ENCODE data around the gene ZNF511. TPM values are rescaled to one million over a fixed set of nuclear protein-coding genes. Genes with fewer than 3 reads are reported as not detected.

The ZNF511 gene
- total and polyA plus RNA-seq, 9 of the 15 experiments (the other 6 are each of a cell fraction or from before 2014, with no cell fraction given), result 0.61 to 69.3 (median 40.1) TPM

DNA sequence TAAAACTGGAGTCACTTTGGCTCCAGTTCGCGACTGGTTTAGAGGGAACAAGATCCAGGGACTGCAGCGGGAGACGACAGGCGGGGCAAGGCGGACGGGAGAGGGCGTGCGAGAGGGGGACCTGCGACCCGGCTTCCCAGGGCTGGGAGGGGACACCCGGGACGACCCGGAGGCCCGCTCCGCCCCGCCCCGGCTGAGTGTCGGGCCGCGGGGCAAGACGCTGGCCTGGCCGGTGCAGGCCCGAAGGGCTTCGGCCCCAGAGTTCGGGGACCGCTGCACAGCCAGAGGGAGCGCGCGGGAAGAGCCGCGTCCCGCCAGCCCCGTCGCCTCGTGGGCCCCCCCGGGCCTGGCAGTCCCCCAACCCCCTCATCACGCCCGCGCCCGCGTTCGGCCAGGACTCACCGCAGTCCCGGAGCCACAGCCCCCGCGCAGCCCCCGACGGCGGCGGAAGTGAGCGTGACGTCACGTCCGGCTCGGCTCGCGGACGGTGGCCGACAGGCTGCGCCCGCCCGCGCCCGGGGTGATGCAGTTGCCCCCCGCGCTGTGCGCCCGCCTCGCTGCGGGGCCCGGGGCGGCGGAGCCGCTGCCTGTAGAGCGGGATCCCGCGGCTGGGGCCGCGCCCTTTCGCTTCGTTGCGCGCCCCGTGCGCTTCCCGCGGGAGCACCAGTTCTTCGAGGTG lies at the start of gene ZNF511, which contains the start of gene TUBGCP2 (continued):
- TF ChIP-seq, protein P1, sequence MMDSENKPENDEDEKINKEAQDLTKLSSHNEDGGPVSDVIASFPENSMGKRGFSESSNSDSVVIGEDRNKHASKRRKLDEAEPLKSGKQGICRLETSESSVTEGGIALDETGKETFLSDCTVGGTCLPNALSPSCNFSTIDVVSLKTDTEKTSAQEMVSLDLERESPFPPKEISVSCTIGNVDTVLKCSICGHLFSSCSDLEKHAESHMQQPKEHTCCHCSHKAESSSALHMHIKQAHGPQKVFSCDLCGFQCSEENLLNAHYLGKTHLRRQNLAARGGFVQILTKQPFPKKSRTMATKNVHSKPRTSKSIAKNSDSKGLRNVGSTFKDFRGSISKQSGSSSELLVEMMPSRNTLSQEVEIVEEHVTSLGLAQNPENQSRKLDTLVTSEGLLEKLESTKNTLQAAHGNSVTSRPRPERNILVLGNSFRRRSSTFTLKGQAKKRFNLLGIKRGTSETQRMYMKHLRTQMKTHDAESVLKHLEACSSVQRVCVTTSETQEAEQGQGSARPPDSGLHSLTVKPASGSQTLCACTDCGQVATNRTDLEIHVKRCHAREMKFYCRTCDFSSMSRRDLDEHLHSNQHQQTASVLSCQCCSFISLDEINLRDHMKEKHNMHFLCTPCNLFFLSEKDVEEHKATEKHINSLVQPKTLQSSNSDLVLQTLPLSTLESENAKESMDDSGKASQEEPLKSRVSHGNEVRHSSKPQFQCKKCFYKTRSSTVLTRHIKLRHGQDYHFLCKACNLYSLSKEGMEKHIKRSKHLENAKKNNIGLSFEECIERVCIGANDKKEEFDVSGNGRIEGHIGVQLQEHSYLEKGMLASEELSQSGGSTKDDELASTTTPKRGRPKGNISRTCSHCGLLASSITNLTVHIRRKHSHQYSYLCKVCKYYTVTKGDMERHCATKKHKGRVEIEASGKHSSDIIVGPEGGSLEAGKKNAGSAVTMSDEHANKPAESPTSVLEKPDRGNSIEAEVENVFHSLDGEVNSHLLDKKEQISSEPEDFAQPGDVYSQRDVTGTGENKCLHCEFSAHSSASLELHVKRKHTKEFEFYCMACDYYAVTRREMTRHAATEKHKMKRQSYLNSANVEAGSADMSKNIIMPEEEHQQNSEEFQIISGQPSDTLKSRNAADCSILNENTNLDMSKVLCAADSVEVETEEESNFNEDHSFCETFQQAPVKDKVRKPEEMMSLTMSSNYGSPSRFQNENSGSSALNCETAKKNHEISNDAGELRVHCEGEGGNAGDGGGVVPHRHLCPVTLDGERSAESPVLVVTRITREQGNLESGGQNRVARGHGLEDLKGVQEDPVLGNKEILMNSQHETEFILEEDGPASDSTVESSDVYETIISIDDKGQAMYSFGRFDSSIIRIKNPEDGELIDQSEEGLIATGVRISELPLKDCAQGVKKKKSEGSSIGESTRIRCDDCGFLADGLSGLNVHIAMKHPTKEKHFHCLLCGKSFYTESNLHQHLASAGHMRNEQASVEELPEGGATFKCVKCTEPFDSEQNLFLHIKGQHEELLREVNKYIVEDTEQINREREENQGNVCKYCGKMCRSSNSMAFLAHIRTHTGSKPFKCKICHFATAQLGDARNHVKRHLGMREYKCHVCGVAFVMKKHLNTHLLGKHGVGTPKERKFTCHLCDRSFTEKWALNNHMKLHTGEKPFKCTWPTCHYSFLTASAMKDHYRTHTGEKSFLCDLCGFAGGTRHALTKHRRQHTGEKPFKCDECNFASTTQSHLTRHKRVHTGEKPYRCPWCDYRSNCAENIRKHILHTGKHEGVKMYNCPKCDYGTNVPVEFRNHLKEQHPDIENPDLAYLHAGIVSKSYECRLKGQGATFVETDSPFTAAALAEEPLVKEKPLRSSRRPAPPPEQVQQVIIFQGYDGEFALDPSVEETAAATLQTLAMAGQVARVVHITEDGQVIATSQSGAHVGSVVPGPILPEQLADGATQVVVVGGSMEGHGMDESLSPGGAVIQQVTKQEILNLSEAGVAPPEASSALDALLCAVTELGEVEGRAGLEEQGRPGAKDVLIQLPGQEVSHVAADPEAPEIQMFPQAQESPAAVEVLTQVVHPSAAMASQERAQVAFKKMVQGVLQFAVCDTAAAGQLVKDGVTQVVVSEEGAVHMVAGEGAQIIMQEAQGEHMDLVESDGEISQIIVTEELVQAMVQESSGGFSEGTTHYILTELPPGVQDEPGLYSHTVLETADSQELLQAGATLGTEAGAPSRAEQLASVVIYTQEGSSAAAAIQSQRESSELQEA (IDR thresholded peaks at IDR 0.05; ENCODE audit: low read depth), result peak; percentile 84
- TF ChIP-seq PCBP2 (IDR thresholded peaks at IDR 0.05; ENCODE audit: low read depth, low read length, poor library complexity, severe bottlenecking) (no peak), IRF2 (CRISPR knock-in tag; IDR thresholded peaks at IDR 0.05) (no peak), RBFOX2 (IDR thresholded peaks at IDR 0.05; ENCODE audit: low read depth, low read length) (peak; percentile 89), ZNF239 (CRISPR knock-in tag; IDR thresholded peaks at IDR 0.05) (no peak), SP2 (IDR thresholded peaks at IDR 0.05; ENCODE audit: extremely low read depth, low read depth, low read length, poor library complexity, severe bottlenecking) (no peak), RB1 (IDR thresholded peaks at IDR 0.05; ENCODE audit: low read depth) (peak; percentile 37; the same call in 1 of the 2 replicates), RBM17 (IDR thresholded peaks at IDR 0.05; ENCODE audit: borderline replicate concordance, low read depth, low read length) (no peak), EHMT2 (IDR thresholded peaks at IDR 0.05) (no peak), NCOA2 (IDR thresholded peaks at IDR 0.05; ENCODE audit: partially characterized antibody in 2 of 2) (no peak), MYNN (IDR thresholded peaks at IDR 0.05) (no peak), MYNN (CRISPR knock-in tag; IDR thresholded peaks at IDR 0.05) (no peak)
- TF ChIP-seq, protein P2, sequence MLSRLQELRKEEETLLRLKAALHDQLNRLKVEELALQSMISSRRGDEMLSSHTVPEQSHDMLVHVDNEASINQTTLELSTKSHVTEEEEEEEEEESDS (CRISPR knock-in tag; IDR thresholded peaks at IDR 0.05), result no peak
- TF ChIP-seq, protein P3, sequence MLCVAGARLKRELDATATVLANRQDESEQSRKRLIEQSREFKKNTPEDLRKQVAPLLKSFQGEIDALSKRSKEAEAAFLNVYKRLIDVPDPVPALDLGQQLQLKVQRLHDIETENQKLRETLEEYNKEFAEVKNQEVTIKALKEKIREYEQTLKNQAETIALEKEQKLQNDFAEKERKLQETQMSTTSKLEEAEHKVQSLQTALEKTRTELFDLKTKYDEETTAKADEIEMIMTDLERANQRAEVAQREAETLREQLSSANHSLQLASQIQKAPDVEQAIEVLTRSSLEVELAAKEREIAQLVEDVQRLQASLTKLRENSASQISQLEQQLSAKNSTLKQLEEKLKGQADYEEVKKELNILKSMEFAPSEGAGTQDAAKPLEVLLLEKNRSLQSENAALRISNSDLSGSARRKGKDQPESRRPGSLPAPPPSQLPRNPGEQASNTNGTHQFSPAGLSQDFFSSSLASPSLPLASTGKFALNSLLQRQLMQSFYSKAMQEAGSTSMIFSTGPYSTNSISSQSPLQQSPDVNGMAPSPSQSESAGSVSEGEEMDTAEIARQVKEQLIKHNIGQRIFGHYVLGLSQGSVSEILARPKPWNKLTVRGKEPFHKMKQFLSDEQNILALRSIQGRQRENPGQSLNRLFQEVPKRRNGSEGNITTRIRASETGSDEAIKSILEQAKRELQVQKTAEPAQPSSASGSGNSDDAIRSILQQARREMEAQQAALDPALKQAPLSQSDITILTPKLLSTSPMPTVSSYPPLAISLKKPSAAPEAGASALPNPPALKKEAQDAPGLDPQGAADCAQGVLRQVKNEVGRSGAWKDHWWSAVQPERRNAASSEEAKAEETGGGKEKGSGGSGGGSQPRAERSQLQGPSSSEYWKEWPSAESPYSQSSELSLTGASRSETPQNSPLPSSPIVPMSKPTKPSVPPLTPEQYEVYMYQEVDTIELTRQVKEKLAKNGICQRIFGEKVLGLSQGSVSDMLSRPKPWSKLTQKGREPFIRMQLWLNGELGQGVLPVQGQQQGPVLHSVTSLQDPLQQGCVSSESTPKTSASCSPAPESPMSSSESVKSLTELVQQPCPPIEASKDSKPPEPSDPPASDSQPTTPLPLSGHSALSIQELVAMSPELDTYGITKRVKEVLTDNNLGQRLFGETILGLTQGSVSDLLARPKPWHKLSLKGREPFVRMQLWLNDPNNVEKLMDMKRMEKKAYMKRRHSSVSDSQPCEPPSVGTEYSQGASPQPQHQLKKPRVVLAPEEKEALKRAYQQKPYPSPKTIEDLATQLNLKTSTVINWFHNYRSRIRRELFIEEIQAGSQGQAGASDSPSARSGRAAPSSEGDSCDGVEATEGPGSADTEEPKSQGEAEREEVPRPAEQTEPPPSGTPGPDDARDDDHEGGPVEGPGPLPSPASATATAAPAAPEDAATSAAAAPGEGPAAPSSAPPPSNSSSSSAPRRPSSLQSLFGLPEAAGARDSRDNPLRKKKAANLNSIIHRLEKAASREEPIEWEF (CRISPR knock-in tag; IDR thresholded peaks at IDR 0.05), result no peak

Measured in K562 (cell line).